ENCODE measurements around the gene FBF1. TPM values are rescaled to one million over a fixed set of nuclear protein-coding genes. Genes with fewer than 3 reads are reported as not detected.

The FBF1 gene
- total RNA-seq, 4 donors from 2014 or later = 11.0 to 16.5 (median 14.2) TPM

DNA sequence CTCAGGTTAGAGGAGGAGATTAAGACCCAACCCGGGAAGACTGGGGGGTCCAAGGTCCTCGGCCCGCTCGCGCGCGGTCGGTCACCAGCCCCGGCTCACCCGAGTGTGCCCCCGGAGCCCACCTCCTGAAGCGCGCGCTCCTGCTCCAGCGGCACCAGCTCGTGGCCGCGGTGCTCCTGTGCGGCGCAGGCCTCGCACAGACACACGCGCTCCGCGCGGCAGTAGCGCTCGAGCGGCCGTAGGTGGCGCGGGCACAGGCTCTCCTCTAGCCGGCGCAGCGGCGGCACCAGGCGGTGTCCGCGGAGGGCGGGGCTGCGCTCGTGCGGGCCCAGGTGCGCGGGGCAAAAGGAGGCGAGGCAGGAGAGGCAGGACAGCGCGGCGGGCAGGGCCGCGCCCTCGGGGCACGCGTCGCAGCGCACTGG is 63.1 kb downstream of the FBF1 start:
- peak; percentile 68 to 80 for DNase-seq
- Histone ChIP-seq H3K27ac (peak overlapping the region; percentile 98 to 99), H3K4me3 (peak overlapping the region; percentile 54), H3K27me3 (no peaks in the 10 kb centered on the region), H3K4me1 (peaks cover 18 to 39% of the 10 kb centered on the region in 2 donors), H3K36me3 (no peaks in the 10 kb centered on the region), H3K9me3 (no peaks in the 10 kb centered on the region)
- TF ChIP-seq, protein P1, sequence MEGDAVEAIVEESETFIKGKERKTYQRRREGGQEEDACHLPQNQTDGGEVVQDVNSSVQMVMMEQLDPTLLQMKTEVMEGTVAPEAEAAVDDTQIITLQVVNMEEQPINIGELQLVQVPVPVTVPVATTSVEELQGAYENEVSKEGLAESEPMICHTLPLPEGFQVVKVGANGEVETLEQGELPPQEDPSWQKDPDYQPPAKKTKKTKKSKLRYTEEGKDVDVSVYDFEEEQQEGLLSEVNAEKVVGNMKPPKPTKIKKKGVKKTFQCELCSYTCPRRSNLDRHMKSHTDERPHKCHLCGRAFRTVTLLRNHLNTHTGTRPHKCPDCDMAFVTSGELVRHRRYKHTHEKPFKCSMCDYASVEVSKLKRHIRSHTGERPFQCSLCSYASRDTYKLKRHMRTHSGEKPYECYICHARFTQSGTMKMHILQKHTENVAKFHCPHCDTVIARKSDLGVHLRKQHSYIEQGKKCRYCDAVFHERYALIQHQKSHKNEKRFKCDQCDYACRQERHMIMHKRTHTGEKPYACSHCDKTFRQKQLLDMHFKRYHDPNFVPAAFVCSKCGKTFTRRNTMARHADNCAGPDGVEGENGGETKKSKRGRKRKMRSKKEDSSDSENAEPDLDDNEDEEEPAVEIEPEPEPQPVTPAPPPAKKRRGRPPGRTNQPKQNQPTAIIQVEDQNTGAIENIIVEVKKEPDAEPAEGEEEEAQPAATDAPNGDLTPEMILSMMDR (IDR thresholded peaks at IDR 0.05) = peak in 3 of 4 experiments; percentile 53 to 74 (median 54)
- TF ChIP-seq POLR2A (IDR thresholded peaks at IDR 0.05) = no peak
- intact Hi-C loops (cut with DNase I; ENCODE audit: low total_unique reads) = no loop called here

DNA sequence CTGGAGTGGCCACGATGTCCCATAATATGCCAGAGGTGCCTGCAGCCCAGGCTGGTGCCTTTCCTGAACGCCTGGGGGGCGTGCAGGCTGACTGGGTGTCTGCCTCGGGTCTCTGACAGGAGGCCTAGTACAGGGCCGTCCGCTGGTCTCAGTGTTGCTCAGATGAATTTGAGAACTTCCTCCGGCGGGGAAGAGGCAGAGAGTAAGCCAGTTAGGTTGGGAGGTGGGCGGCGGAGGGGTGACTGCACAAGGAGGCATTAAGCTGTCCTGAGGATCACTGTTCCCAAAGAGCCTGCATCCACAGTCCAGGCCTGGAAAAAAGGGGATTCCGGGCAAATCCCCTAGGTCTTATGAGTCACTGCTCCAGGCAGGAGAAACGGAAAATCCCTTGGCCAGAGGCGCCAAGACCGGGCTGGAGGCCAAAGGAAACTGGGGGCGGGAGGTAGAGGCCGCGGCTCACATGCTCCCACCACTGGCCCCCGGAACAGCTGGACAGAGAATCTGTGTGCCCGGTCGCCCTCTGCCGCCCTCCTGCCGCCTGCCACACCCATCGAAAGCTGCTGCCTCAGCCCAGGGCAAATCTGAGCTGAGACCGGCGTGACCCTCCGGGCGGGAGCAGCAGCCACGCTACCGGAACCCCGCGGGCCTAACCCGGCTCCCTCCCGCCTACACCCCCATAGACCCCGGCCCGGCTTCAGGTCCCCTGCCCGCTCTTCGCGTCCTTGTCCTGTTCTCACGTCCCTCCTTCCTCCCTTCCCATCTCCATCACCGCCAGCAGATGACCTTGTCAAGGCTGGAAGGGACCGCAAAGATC is 63.7 kb downstream of the FBF1 start:
- Histone ChIP-seq H3K27ac (peak overlapping the region; percentile 98 to 99), H3K27me3 (no peaks in the 10 kb centered on the region), H3K4me1 (peaks cover 19 to 43% of the 10 kb centered on the region in 2 donors), H3K9me3 (no peaks in the 10 kb centered on the region), H3K4me3 (peak overlapping the region; percentile 54), H3K36me3 (no peaks in the 10 kb centered on the region)
- peak; percentile 29 to 48 for TF ChIP-seq POLR2A (IDR thresholded peaks at IDR 0.05)
- TF ChIP-seq, protein P1 (IDR thresholded peaks at IDR 0.05) = peak; percentile 28 to 68 (median 50)
- peak; percentile 98 for DNase-seq
- intact Hi-C loops (cut with DNase I; ENCODE audit: low total_unique reads) = no loop called here

DNA sequence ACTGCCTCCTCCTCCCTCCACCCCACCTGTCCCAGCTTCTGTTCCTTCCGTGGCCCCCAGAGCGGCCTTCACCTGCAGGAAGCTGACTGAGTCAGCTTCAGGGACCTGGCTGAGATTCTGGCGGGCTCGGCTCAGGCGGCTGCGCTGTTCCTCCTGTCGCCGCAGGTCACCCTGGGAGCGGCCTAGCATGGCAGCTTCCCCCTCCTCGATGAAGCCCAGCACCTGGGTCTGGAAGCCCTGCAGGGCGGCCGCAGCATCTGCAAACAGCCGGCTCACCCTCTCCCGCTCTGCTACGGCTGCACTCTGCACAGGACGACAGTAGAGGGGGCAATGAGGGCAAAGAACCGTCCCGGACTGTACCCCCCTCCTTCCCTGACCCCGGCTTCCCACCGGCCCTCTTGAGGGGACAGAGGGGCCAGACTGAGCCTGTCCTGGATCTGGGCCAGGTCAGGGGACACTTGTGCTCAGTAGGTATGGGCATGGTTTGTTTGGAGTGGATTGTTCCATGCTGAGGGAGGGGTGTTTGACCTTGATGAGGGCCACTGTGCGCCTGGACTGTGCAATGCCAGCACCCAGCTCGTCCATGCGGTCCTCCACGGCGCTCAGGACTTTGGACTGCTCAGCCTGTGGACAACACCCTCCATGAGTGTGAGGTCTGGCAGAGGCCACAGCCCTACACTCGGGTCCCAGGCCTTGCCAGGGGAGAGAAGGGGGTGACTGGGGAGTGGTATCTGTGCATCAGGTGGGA is 64.5 kb downstream of the FBF1 start:
- DNase-seq = peak in 1 of 2 donors; percentile 51
- intact Hi-C loops (cut with DNase I; ENCODE audit: low total_unique reads) = no loop called here

DNA sequence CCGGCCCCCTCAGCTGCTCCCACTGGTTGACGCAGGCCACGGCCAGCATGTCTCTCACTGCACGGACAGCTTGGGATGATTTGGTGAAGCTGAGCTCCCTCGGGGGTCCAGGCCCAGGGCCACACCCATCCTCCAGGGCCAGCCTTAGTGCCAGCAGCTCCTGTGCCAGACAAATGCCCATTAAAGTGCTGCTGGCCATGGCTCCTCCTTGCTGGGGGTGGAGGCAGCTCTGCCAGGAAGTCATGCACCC is 65.0 kb downstream of the FBF1 start:
- TF ChIP-seq POLR2A (IDR thresholded peaks at IDR 0.05) = no peak
- TF ChIP-seq, protein P1 (IDR thresholded peaks at IDR 0.05) = no peak
- H3K36me3 ChIP-seq = no peaks in the 10 kb centered on the region
- peaks cover 19 to 43% of the 10 kb centered on the region in 2 donors for H3K4me1 ChIP-seq
- peak overlapping the region; percentile 98 to 99 for H3K27ac ChIP-seq
- no peaks in the 10 kb centered on the region for H3K9me3 ChIP-seq
- peak in 1 of 2 donors; percentile 62 for DNase-seq
- no peak overlapping the region for H3K4me3 ChIP-seq
- intact Hi-C loops (cut with DNase I; ENCODE audit: low total_unique reads) = no loop called here
- no peaks in the 10 kb centered on the region for H3K27me3 ChIP-seq

More for the DNA sequence above, 64.5 kb downstream of the FBF1 start:
- Histone ChIP-seq H3K9me3 (no peaks in the 10 kb centered on the region), H3K4me1 (peaks cover 19 to 43% of the 10 kb centered on the region in 2 donors), H3K36me3 (no peaks in the 10 kb centered on the region), H3K27me3 (no peaks in the 10 kb centered on the region), H3K27ac (peak overlapping the region; percentile 98 to 99), H3K4me3 (peak overlapping the region; percentile 54)
- no peak for TF ChIP-seq POLR2A (IDR thresholded peaks at IDR 0.05)
- TF ChIP-seq, protein P1 (IDR thresholded peaks at IDR 0.05) = peak in 1 of 4 experiments; percentile 9
